Neutrophil (primary cell): Measurements from ENCODE around the gene SGSM2.
A peak's percentile ranks its signal among the peaks of the same experiment; 100 is the strongest.

Experiments used
- H3K27ac ChIP-seq: fragments of 200-600 bp; sonication (generic); 2 replicates; pipeline ENCODE4 v1.5.1; 2016; ENCODE audit warnings: mild to moderate bottlenecking, moderate library complexity
- H3K27me3 ChIP-seq: fragments of 200-600 bp; sonication (generic); 2 replicates; pipeline ENCODE4 v1.6.0; 2016; ENCODE audit warnings: mild to moderate bottlenecking
- H3K36me3 ChIP-seq: fragments of 200-600 bp; sonication (generic); 2 replicates; pipeline ENCODE4 v1.5.1; 2017
- H3K4me1 ChIP-seq, 2 experiments: fragments of 200-600 bp in 1 of 2; sonication (generic) in 1 of 2; 1 replicate in 1 of 2; 2 replicates in 1 of 2; pipeline versions ENCODE4 v1.5.1 to v1.6.1; 2013 to 2016; ENCODE audit warnings: low read depth in 1 of 2, low read length in 1 of 2, mild to moderate bottlenecking in 1 of 2, moderate library complexity in 1 of 2; ENCODE audit not compliant: control insufficient read depth in 1 of 2, insufficient read depth in 1 of 2
- H3K4me3 ChIP-seq, 2 experiments: fragments of 200-600 bp in 1 of 2; sonication (generic) in 1 of 2; 1 replicate in 1 of 2; 2 replicates in 1 of 2; pipeline ENCODE4 v1.5.1; 2013 to 2016; ENCODE audit warnings: low read depth in 1 of 2, low read length in 1 of 2, mild to moderate bottlenecking in 1 of 2, moderate library complexity in 1 of 2
- H3K9me3 ChIP-seq: fragments of 200-600 bp; sonication (generic); 2 replicates; pipeline ENCODE4 v1.5.1; 2016
- TF ChIP-seq, protein P1 (sequence below): fragments of 200-600 bp; sonication (generic); IDR thresholded peaks from 2 replicates; pipeline ENCODE4 v1.5.1; 2016; ENCODE audit warnings: antibody characterized with exemption

Gene SGSM2

DNA sequence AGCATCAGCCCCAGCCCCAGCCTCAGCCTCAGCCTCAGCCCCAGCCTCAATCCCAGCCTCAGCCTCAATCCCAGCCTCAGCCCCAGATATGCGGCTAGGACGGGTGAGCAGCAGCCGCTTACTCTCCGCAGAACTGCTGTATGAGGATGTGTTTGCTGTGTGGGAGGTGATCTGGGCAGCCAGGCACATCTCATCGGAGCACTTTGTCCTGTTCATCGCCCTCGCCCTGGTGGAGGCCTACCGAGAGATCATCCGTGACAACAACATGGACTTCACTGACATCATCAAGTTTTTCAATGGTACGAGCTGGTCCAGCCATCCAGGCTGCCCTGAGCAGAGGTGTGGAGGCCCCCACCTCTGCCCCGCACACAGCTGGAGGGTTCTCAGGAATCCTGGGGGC is 41.6 kb downstream of the SGSM2 start:
- TF ChIP-seq, protein P1, sequence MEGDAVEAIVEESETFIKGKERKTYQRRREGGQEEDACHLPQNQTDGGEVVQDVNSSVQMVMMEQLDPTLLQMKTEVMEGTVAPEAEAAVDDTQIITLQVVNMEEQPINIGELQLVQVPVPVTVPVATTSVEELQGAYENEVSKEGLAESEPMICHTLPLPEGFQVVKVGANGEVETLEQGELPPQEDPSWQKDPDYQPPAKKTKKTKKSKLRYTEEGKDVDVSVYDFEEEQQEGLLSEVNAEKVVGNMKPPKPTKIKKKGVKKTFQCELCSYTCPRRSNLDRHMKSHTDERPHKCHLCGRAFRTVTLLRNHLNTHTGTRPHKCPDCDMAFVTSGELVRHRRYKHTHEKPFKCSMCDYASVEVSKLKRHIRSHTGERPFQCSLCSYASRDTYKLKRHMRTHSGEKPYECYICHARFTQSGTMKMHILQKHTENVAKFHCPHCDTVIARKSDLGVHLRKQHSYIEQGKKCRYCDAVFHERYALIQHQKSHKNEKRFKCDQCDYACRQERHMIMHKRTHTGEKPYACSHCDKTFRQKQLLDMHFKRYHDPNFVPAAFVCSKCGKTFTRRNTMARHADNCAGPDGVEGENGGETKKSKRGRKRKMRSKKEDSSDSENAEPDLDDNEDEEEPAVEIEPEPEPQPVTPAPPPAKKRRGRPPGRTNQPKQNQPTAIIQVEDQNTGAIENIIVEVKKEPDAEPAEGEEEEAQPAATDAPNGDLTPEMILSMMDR: no peak
- Histone ChIP-seq H3K27ac (no peak overlapping the region), H3K4me3 (no peak overlapping the region), H3K9me3 (no peaks in the 10 kb centered on the region), H3K27me3 (no peaks in the 10 kb centered on the region), H3K36me3 (peaks cover 68% of the 10 kb centered on the region), H3K4me1 (peaks cover 4 to 10% of the 10 kb centered on the region in 2 experiments)

DNA sequence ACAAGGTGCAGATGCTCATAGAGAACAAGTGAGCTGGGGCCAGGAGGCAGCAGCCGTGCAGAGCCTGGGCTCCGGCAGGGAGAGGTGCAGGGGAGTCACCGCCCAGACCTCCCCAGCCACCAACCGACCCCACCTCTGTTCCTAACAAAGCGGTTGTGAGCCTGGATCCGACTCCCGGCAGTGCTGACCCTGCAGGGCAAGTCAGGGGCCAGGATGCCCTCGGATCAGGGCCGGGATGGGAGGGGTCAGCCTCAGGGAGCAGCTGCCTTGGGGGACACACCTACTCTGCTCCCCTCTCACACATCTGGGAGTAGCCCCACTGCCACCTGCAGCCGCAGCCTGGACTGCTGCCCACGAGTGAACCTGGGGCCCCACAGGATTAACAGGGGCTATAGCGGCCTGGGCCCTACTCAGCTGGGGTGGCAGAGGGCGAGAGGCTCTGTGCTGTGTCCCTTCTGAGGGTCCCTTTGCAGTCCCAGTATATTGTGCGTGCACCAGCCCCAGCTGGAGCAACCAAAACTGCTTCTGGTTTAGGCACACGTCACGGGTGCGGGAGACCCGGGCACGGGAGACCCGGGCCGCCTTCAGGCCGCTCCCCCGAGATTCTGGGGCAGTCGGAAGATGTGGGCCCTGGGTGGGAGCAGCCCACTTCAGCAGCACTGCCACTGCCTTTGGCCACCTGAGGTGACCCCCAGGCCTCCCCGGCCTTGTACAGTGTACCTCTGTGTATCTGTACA is 42.4 kb downstream of the SGSM2 start:
- H3K4me1 ChIP-seq: peaks cover 4 to 10% of the 10 kb centered on the region in 2 experiments
- peaks cover 70% of the 10 kb centered on the region for H3K36me3 ChIP-seq
- no peaks in the 10 kb centered on the region for H3K9me3 ChIP-seq
- TF ChIP-seq, protein P1: no peak
- no peak overlapping the region for H3K4me3 ChIP-seq
- H3K27ac ChIP-seq: no peak overlapping the region
- no peaks in the 10 kb centered on the region for H3K27me3 ChIP-seq

DNA sequence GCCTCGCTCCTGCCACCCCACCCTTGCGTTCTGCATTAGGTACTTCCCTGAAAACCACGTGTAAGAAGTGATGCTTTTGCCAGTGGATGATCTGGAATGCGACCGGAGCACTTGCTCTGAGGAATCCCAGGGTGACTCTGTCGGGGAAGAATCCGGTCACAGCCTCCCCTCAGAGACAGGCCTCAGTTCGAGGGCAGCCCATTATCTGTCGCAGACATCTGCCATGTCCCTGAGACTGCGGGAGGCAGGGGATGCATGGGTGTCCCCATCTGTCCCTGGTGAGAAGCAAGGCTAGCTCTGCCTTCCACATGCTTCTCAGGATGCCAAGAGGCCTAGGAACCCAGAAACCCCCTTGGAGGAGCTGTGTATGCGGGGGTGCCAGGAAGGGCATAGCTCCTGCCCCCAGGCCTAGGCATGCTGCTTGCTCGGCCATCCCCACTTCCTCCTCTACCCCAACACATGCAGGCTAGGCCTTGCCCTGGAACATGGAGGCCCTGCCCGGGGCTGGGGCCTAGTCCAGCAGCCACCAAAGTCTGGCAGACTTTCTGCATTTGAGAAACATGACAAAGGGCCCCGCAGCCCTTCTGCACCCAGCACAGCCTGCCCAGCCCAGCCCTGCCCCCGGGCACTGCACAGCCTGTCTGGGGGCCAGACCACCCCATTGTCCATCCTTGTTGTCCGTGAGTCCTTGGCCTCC is 43.1 kb downstream of the SGSM2 start:
- H3K4me3 ChIP-seq: no peak overlapping the region
- H3K27ac ChIP-seq: no peak overlapping the region
- H3K36me3 ChIP-seq: peaks cover 69% of the 10 kb centered on the region
- peaks cover 4 to 10% of the 10 kb centered on the region in 2 experiments for H3K4me1 ChIP-seq
- H3K27me3 ChIP-seq: no peaks in the 10 kb centered on the region
- H3K9me3 ChIP-seq: no peaks in the 10 kb centered on the region
- TF ChIP-seq, protein P1: no peak

DNA sequence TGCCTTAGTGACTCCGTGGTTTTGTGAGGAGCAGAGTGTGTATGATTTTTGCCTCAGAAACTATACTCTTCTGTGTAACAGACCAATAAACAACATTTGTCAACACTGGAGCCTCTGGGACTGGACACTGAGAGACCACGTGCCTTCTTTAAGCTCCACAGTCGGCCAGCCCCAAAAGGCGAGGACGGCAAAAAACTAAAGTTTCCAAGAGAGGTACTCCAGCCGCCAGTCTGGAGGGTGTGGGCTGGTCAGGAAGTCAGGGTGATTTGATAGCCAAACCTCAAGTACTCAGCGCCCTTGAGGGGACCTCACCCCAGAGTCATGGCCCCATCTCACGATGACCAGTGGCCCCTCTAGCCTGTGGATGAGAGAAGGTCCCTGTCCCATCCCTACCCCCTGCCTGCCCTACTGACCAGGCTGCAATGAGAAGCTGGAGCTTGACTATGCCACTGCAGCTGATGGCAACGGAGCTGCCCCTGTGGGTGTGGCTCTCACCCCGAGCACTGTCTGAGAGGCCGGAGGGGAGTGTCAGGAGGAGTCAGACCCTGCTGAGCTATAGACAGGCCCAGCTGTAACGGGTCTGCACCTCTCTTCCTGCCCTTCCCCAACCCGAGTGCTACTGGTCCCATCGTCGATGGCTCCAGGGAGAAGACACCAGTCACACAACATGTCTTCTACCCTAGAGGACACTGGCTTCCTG is 43.8 kb downstream of the SGSM2 start:
- no peaks in the 10 kb centered on the region for H3K27me3 ChIP-seq
- H3K36me3 ChIP-seq: peaks cover 69% of the 10 kb centered on the region
- H3K27ac ChIP-seq: no peak overlapping the region
- no peak overlapping the region for H3K4me3 ChIP-seq
- no peaks in the 10 kb centered on the region for H3K9me3 ChIP-seq
- H3K4me1 ChIP-seq: peaks cover 4 to 10% of the 10 kb centered on the region in 2 experiments
- TF ChIP-seq, protein P1: no peak

DNA sequence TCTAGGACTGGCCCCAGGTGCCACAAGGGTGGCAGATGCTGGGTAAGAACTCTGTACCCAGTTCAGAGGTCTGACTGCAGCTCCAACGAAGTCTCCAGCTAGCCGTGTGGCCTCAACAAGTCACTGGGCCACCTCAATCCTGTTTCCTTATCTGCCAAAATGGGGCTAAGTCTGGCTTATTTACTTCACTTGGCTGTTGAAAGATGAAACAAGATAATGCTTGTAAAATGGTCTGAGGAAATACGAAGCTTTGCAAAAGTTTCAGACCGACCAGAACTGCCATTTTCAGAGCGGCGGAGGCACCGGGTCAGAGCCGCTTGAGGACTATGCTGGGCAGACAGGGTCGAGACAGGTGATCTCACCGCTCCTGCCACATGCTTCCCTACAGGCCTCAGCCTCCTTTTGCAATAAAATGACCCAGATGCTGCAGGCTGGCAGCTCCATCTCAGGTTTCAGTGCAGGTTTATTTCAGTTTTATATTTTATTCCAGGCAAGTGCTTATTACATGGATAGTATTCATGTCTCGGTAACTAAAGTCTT is 46.4 kb downstream of the SGSM2 start:
- TF ChIP-seq, protein P1: no peak
- no peaks in the 10 kb centered on the region for H3K27me3 ChIP-seq
- peaks cover 67% of the 10 kb centered on the region for H3K36me3 ChIP-seq
- peaks cover 4 to 10% of the 10 kb centered on the region in 2 experiments for H3K4me1 ChIP-seq
- peak overlapping the region; percentile 76 for H3K27ac ChIP-seq
- no peak overlapping the region for H3K4me3 ChIP-seq
- no peaks in the 10 kb centered on the region for H3K9me3 ChIP-seq
